ENCODE measurements around the gene SPANXD. TPM values are rescaled to one million over a fixed set of nuclear protein-coding genes. Genes with fewer than 3 reads are reported as not detected.
"Not testable (repeated sequence)": the region's sequence is repeated elsewhere in the genome, so short reads cannot be mapped to it uniquely, and the experiment has no call there.

SPANXD gene
- not detected in 2 replicates for total RNA-seq
- polyA plus RNA-seq = not detected in 2 replicates
- polyA plus RNA-seq (2011; cell fraction: cytosol; rRNA removed) = not detected in 2 replicates
- not detected in 2 replicates for polyA plus RNA-seq (2011; cell fraction: nucleus; rRNA removed)
- not detected in 2 replicates for polyA plus RNA-seq (2012)
- not detected in 2 replicates for polyA minus RNA-seq
- not detected for polyA minus RNA-seq (2011; cell fraction: cytosol; rRNA and poly(A)+ RNA removed)
- not detected in 2 replicates for polyA minus RNA-seq (2011; cell fraction: nucleus; rRNA and poly(A)+ RNA removed)
- not detected for Bru-seq, nascent RNA
- BruChase-seq, experiment 1, labeled RNA remaining after a 6-hour chase = not detected
- not detected for BruChase-seq, experiment 2, labeled RNA remaining after a 2-hour chase
- long read RNA-seq = 0 reads

DNA sequence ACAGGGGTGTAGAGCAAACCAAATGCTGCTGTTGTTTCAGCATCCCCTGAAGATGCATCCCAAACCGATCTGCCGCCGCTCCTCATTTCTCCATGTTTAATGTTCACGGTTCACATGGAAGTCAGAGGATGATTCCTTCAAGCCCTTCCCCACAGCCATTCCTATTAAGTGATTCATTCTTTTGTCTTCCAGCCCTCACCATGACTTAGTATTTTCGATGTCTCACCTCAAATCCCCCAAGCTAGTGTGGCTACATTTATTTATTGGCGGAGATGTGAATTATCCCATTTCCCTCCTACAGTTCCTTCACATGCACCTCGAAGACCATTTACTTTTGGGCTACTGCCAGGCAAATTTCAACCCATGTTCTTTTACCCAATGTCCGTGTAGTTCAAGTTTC lies at the start of gene SPANXD:
Gene SPANXD (minus strand): TSS at position 101 of the 400 bp plus-strand sequence. CDS start 334 bp downstream, outside the sequence.
- H3K9ac ChIP-seq (replicated peaks; ENCODE audit: extremely low read depth, insufficient read depth, low read length); H3K9me1 ChIP-seq (replicated peaks; ENCODE audit: control insufficient read depth, extremely low read depth, insufficient read depth, low read length); CTCF ChIA-PET; H3K27ac ChIP-seq (ENCODE audit: insufficient read depth, low read depth, low read length); H3K4me2 ChIP-seq (ENCODE audit: insufficient read depth, low read length); DNase-seq (ENCODE audit: low read depth, low spot score); H2AFZ ChIP-seq (ENCODE audit: low read depth, low read length); FAIRE-seq; H4K20me1 ChIP-seq (replicated peaks; ENCODE audit: control insufficient read depth, extremely low read depth, insufficient read depth, low read length); intact Hi-C loops (cut with micrococcal nuclease); POLR2A ChIA-PET; H3K27me3 ChIP-seq (ENCODE audit: control insufficient read depth in 2 of 2, insufficient read depth in 2 of 2, low read length in 2 of 2); H3K79me2 ChIP-seq (ENCODE audit: control insufficient read depth, insufficient read depth, low read length); H3K36me3 ChIP-seq (ENCODE audit: control insufficient read depth in 2 of 2, extremely low read depth in 1 of 2, insufficient read depth in 2 of 2, low read length in 2 of 2); H3K9me3 ChIP-seq (replicated peaks; ENCODE audit: control insufficient read depth, insufficient read depth, low read length); H3K4me3 ChIP-seq (replicated peaks in 1 of 3; ENCODE audit: insufficient read depth in 1 of 3, low read depth in 1 of 3, low read length in 3 of 3); dilution Hi-C loops (cut with MboI; ENCODE audit: extremely low pct_ligation_motif_present, low sequenced_read_pairs); H3K4me1 ChIP-seq (ENCODE audit: control insufficient read depth, extremely low read depth, insufficient read depth, low read length); BruUV-seq (replicated peaks): not testable (repeated sequence)

- Histone ChIP-seq H3K79me2 (ENCODE audit: control insufficient read depth, insufficient read depth, low read length) (no peaks in the 10 kb centered on the region), H4K20me1 (replicated peaks; ENCODE audit: control insufficient read depth, extremely low read depth, insufficient read depth, low read length) (no peaks in the 10 kb centered on the region), H2AFZ (ENCODE audit: low read depth, low read length) (no peak overlapping the region), H3K27ac (ENCODE audit: insufficient read depth, low read depth, low read length) (no peak overlapping the region), H3K36me3 (ENCODE audit: control insufficient read depth in 2 of 2, extremely low read depth in 1 of 2, insufficient read depth in 2 of 2, low read length in 2 of 2) (no peaks in the 10 kb centered on the region), H3K27me3 (ENCODE audit: control insufficient read depth in 2 of 2, insufficient read depth in 2 of 2, low read length in 2 of 2) (no peaks in the 10 kb centered on the region), H3K4me1 (ENCODE audit: control insufficient read depth, extremely low read depth, insufficient read depth, low read length) (no peaks in the 10 kb centered on the region), H3K4me2 (ENCODE audit: insufficient read depth, low read length) (no peak overlapping the region), H3K9ac (replicated peaks; ENCODE audit: extremely low read depth, insufficient read depth, low read length) (no peak overlapping the region), H3K4me3 (replicated peaks in 1 of 3; ENCODE audit: insufficient read depth in 1 of 3, low read depth in 1 of 3, low read length in 3 of 3) (no peak overlapping the region), H3K9me3 (replicated peaks; ENCODE audit: control insufficient read depth, insufficient read depth, low read length) (no peaks in the 10 kb centered on the region), H3K9me1 (replicated peaks; ENCODE audit: control insufficient read depth, extremely low read depth, insufficient read depth, low read length) (no peaks in the 10 kb centered on the region)
- dilution Hi-C loops (cut with MboI; ENCODE audit: extremely low pct_ligation_motif_present, low sequenced_read_pairs) = no loop called here
- BruUV-seq (replicated peaks) = no TSS peak
- FAIRE-seq (no peak), DNase-seq (ENCODE audit: low read depth, low spot score) (no peak)
- no peak for TF ChIP-seq GATA2 (IDR thresholded peaks at IDR 0.05; ENCODE audit: insufficient read depth, insufficient read length, low read depth, low read length)
- TF ChIP-seq JUN (IDR thresholded peaks at IDR 0.05; ENCODE audit: borderline replicate concordance, insufficient read depth, insufficient read length, low read depth) = no peak
- TF ChIP-seq POLR2A (IDR thresholded peaks at IDR 0.05; ENCODE audit: low read depth, low read length) = no peak
- no peak for TF ChIP-seq POLR2AphosphoS5 (IDR thresholded peaks at IDR 0.05; ENCODE audit: insufficient read depth, low read depth, low read length)
- TF ChIP-seq, protein P1, sequence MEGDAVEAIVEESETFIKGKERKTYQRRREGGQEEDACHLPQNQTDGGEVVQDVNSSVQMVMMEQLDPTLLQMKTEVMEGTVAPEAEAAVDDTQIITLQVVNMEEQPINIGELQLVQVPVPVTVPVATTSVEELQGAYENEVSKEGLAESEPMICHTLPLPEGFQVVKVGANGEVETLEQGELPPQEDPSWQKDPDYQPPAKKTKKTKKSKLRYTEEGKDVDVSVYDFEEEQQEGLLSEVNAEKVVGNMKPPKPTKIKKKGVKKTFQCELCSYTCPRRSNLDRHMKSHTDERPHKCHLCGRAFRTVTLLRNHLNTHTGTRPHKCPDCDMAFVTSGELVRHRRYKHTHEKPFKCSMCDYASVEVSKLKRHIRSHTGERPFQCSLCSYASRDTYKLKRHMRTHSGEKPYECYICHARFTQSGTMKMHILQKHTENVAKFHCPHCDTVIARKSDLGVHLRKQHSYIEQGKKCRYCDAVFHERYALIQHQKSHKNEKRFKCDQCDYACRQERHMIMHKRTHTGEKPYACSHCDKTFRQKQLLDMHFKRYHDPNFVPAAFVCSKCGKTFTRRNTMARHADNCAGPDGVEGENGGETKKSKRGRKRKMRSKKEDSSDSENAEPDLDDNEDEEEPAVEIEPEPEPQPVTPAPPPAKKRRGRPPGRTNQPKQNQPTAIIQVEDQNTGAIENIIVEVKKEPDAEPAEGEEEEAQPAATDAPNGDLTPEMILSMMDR (IDR thresholded peaks at IDR 0.05; ENCODE audit: extremely low read depth in 1 of 2, insufficient read depth in 1 of 2, low read depth in 1 of 2, low read length in 2 of 2) = no peak
- TF ChIP-seq EZH2 (IDR thresholded peaks at IDR 0.05; ENCODE audit: borderline replicate concordance, low read depth, low read length, severe bottlenecking) = no peak
- TF ChIP-seq MYC (IDR thresholded peaks at IDR 0.05; ENCODE audit: low read depth, low read length) = no peak
- intact Hi-C loops (cut with micrococcal nuclease) = no loop called here
- ChIA-PET CTCF (no interaction called here), POLR2A (no interaction called here)
Measured at GRCh38 chrX:141742666-141743065, 44.1 kb upstream of the SPANXD start.

Measured in endothelial cell of umbilical vein (primary cell).